GM18502 (cell line): ENCODE measurements around the gene FIGLA.

Experiments
- ATAC-seq: cut with Tn5 transposase; IDR thresholded peaks from one replicate; pipeline ENCODE4 v1.9.1; 2021; ENCODE audit warnings: mild to moderate bottlenecking; ENCODE audit not compliant: unreplicated experiment, poor library complexity

The FIGLA gene

GRCh38 chr2:70790136-70790828, at the start of gene FIGLA:
Gene FIGLA (minus strand): TSS chr2:70790643. CDS start chr2:70790638, 5 bp downstream.
- ATAC-seq: no peak

- ATAC-seq: no peak
Measured at GRCh38 chr2:70837980-70838925, 47.8 kb upstream of the FIGLA start.

- no peak for ATAC-seq
Measured at GRCh38 chr2:70835643-70836042, 45.2 kb upstream of the FIGLA start, which contains the start of gene CD207. Gene CD207 (minus strand): TSS chr2:70835816. CDS start chr2:70835776, 40 bp downstream.

GRCh38 chr2:70834881-70835280, 44.4 kb upstream of the FIGLA start:
- ATAC-seq: no peak

- ATAC-seq: no peak
Measured at GRCh38 chr2:70834106-70834505, 43.7 kb upstream of the FIGLA start.

- no peak for ATAC-seq
Measured at GRCh38 chr2:70833246-70833645, 42.8 kb upstream of the FIGLA start.

GRCh38 chr2:70832386-70832785, 41.9 kb upstream of the FIGLA start:
- no peak for ATAC-seq

- ATAC-seq: no peak
Measured at GRCh38 chr2:70831861-70832260, 41.4 kb upstream of the FIGLA start.

- ATAC-seq: no peak
Measured at GRCh38 chr2:70830366-70830765, 39.9 kb upstream of the FIGLA start.

- ATAC-seq: no peak
Measured at GRCh38 chr2:70829916-70830315, 39.5 kb upstream of the FIGLA start.

- no peak for ATAC-seq
Measured at GRCh38 chr2:70828914-70829824, 38.7 kb upstream of the FIGLA start.

- no peak for ATAC-seq
Measured at GRCh38 chr2:70828115-70828514, 37.7 kb upstream of the FIGLA start.

GRCh38 chr2:70827388-70827787, 36.9 kb upstream of the FIGLA start:
- ATAC-seq: no peak

GRCh38 chr2:70826696-70827350, 36.4 kb upstream of the FIGLA start:
- ATAC-seq: no peak

GRCh38 chr2:70823249-70823648, 32.8 kb upstream of the FIGLA start:
- no peak for ATAC-seq

GRCh38 chr2:70822843-70823242, 32.4 kb upstream of the FIGLA start:
- ATAC-seq: no peak

GRCh38 chr2:70820499-70820898, 30.1 kb upstream of the FIGLA start, which contains the start of gene CLEC4F:
Gene CLEC4F (minus strand): TSS chr2:70820599. CDS start chr2:70820523, 76 bp downstream.
- ATAC-seq: no peak

GRCh38 chr2:70817284-70817954, 27.0 kb upstream of the FIGLA start:
- no peak for ATAC-seq

- no peak for ATAC-seq
Measured at GRCh38 chr2:70816726-70817125, 26.3 kb upstream of the FIGLA start.
